Neural progenitor cell (in vitro differentiated cells): ENCODE results near the gene PPP2R3A. TPM values are rescaled to one million over a fixed set of nuclear protein-coding genes. Genes with fewer than 3 reads are reported as not detected.
A peak's percentile ranks its signal among the peaks of the same experiment; 100 is the strongest.

Source experiments
- DNase-seq: peaks from one replicate; pipeline ENCODE4 v3.0.0-alpha.2; 2016; ENCODE audit warnings: low spot score
- H2AFZ ChIP-seq: fragments of 200-600 bp; sonication (generic); replicated peaks from 2 replicates; pipeline ENCODE4 v1.6.1; 2016; ENCODE audit warnings: antibody characterized with exemption
- H3F3A ChIP-seq: fragments of 200-600 bp; sonication (generic); 2 replicates; pipeline ENCODE4 v1.6.1; 2016; ENCODE audit warnings: antibody characterized with exemption, low read depth
- H3K27ac ChIP-seq: fragments of 200-600 bp; sonication (generic); 2 replicates; pipeline ENCODE4 v1.5.1; 2016; ENCODE audit warnings: mild to moderate bottlenecking
- H3K27me3 ChIP-seq: fragments of 200-600 bp; sonication (generic); 2 replicates; pipeline ENCODE4 v1.6.1; 2016; ENCODE audit warnings: mild to moderate bottlenecking, moderate library complexity
- H3K36me3 ChIP-seq: fragments of 200-600 bp; sonication (generic); 2 replicates; pipeline ENCODE4 v1.5.1; 2016
- H3K4me1 ChIP-seq: fragments of 200-600 bp; sonication (generic); 2 replicates; pipeline ENCODE4 v1.6.1; 2016; ENCODE audit warnings: mixed run types
- H3K4me2 ChIP-seq: fragments of 200-600 bp; sonication (generic); 2 replicates; pipeline ENCODE4 v1.6.1; 2016
- H3K4me3 ChIP-seq: fragments of 200-600 bp; sonication (generic); 2 replicates; pipeline ENCODE4 v1.5.1; 2016
- H3K79me2 ChIP-seq: fragments of 200-600 bp; sonication (generic); 2 replicates; pipeline ENCODE4 v1.6.1; 2016; ENCODE audit warnings: low read depth
- H3K9ac ChIP-seq: fragments of 200-600 bp; sonication (generic); 2 replicates; pipeline ENCODE4 v1.6.1; 2016
- H3K9me3 ChIP-seq: fragments of 200-600 bp; sonication (generic); 2 replicates; pipeline ENCODE4 v1.5.1; 2016; ENCODE audit warnings: low read depth
- H4K20me1 ChIP-seq: fragments of 200-600 bp; sonication (generic); 2 replicates; pipeline ENCODE4 v1.6.1; 2016; ENCODE audit warnings: low read depth
- H3K27ac Mint-ChIP-seq: 3 replicates; pipeline ENCODE4 v1.8.0; 2021; ENCODE audit warnings: mixed read lengths
- H3K27me3 Mint-ChIP-seq: 2 replicates; pipeline ENCODE4 v1.8.0; 2022; ENCODE audit warnings: low read depth, mild to moderate bottlenecking, inconsistent platforms, moderate library complexity, mixed read lengths; ENCODE audit not compliant: insufficient read depth
- H3K36me3 Mint-ChIP-seq: 3 replicates; pipeline ENCODE4 v1.8.0; 2021; ENCODE audit warnings: mixed read lengths
- H3K4me1 Mint-ChIP-seq: 3 replicates; pipeline ENCODE4 v1.8.0; 2021; ENCODE audit warnings: mixed read lengths
- H3K4me3 Mint-ChIP-seq: 3 replicates; pipeline ENCODE4 v1.8.0; 2021; ENCODE audit warnings: mild to moderate bottlenecking, moderate library complexity, mixed read lengths
- H3K9me3 Mint-ChIP-seq: 3 replicates; pipeline ENCODE4 v1.8.0; 2020; ENCODE audit warnings: mixed read lengths
- EZH2 ChIP-seq: fragments of 200-600 bp; sonication (generic); IDR thresholded peaks from 2 replicates; pipeline ENCODE4 v1.6.1; 2017; ENCODE audit warnings: antibody characterized with exemption, mild to moderate bottlenecking, moderate library complexity
- EZH2phosphoT487 ChIP-seq: fragments of 200-600 bp; sonication (generic); IDR thresholded peaks from 2 replicates; pipeline ENCODE4 v1.6.1; 2017; ENCODE audit warnings: antibody characterized with exemption
- small RNA-seq: library from RNA; depleted of rRNA; stranded (forward); fragments of <200 nt; gene quantifications from one replicate; pipeline ENCODE3, GENCODE V24; 2015
- total RNA-seq: library from RNA; depleted of rRNA; stranded (reverse); fragments of >200 nt; gene quantifications from 2 replicates; pipeline ENCODE4 v1.2.3, GENCODE V29; 2015; ENCODE audit warnings: low replicate concordance
- TF ChIP-seq, protein P1 (sequence below): fragments of 200-600 bp; sonication (generic); IDR thresholded peaks from 2 replicates; pipeline ENCODE4 v1.5.1; 2017; ENCODE audit warnings: antibody characterized with exemption, mild to moderate bottlenecking

The PPP2R3A gene
- total RNA-seq, 1 donor from 2014 or later = 41.5 TPM

DNA sequence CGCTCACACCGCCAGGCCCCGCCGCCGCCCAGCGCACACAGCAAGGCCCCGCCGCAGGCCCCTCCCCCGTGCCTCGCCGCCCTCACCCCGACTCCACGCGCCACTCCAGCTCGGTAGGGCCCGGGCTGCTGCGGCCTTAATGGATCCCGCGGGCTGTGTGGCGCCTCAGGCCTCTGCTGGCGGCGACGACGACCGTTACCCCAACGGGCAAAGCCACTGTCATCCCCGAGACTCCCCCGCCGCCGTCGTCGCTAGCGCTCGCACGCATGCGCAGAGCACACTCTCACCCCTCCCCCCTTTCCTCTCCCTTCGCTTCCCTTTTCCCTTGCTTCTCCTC lies 230.5 kb downstream of the PPP2R3A start, which contains the start of gene MSL2:
Gene MSL2, minus strand, starts transcription at position 272 of the 337 bp plus-strand sequence. CDS start 1,222 bp downstream, outside the sequence.
- Histone ChIP-seq H3K36me3 (no peaks in the 10 kb centered on the region), H3K79me2 (peaks cover 57% of the 10 kb centered on the region), H3K4me2 (peak within 1 kb of the TSS; percentile 90), H3K9ac (peak within 1 kb of the TSS; percentile 76), H3K27me3 (no peaks in the 10 kb centered on the region), H3K27ac (peak within 1 kb of the TSS; percentile 99), H4K20me1 (peaks cover 42% of the 10 kb centered on the region), H2AFZ (peak within 1 kb of the TSS; percentile 89), H3K4me3 (peak within 1 kb of the TSS; percentile 87), H3F3A (peaks cover 39% of the 10 kb centered on the region), H3K4me1 (peaks cover 20% of the 10 kb centered on the region), H3K9me3 (peaks cover 5% of the 10 kb centered on the region)
- TF ChIP-seq, protein P1, sequence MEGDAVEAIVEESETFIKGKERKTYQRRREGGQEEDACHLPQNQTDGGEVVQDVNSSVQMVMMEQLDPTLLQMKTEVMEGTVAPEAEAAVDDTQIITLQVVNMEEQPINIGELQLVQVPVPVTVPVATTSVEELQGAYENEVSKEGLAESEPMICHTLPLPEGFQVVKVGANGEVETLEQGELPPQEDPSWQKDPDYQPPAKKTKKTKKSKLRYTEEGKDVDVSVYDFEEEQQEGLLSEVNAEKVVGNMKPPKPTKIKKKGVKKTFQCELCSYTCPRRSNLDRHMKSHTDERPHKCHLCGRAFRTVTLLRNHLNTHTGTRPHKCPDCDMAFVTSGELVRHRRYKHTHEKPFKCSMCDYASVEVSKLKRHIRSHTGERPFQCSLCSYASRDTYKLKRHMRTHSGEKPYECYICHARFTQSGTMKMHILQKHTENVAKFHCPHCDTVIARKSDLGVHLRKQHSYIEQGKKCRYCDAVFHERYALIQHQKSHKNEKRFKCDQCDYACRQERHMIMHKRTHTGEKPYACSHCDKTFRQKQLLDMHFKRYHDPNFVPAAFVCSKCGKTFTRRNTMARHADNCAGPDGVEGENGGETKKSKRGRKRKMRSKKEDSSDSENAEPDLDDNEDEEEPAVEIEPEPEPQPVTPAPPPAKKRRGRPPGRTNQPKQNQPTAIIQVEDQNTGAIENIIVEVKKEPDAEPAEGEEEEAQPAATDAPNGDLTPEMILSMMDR = no peak
- no peak for TF ChIP-seq EZH2
- TF ChIP-seq EZH2phosphoT487 = no peak
- Mint-ChIP-seq H3K27me3 (peaks cover 8% of the 10 kb centered on the region), H3K36me3 (peaks cover 11% of the 10 kb centered on the region), H3K4me1 (peaks cover 29% of the 10 kb centered on the region), H3K9me3 (peaks cover 11% of the 10 kb centered on the region), H3K4me3 (peak within 1 kb of the TSS; percentile 99), H3K27ac (peak within 1 kb of the TSS; percentile 99)
- DNase-seq = no peak

DNA sequence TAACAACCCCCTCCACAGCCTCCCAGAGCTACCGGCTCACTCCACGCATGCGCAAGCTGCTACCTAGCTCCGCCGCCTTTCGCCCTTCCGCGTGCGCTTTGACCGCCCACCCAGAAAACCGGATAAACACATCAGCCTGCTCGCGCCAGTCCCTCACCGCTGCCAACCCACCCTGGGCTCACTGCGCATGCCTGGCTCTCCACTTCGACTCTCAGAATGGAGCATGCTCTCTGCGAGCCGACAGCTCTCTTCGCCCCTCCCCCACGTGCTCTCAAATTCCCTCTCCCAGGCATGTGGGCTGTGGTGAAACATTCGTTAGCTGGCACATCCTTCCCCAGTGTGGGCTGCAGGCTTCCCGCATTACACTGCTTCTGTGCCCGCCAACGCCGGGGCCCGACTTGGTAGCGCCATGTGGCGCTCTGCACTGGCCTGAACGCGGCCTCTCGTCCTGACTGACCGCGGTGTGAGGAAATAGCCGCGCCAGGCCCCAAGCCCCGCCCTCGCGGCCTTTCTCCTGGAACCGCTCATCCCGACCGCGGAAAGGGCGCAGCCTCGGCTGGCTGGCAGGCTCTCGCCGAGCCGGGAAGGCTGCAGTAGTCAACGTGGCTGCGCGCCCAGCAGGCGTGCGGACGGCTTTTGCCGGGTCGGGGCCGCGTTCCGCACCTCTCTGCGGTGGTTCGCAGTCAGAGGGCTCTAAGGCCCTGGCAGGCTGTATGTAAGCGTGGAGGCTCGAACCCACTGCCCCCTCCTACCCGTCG lies 231.1 kb downstream of the PPP2R3A start:
- Histone ChIP-seq H2AFZ (peak overlapping the region; percentile 89), H3K9ac (peak overlapping the region; percentile 12), H3K9me3 (peaks cover 5% of the 10 kb centered on the region), H3K79me2 (peaks cover 52% of the 10 kb centered on the region), H4K20me1 (peaks cover 37% of the 10 kb centered on the region), H3F3A (peaks cover 39% of the 10 kb centered on the region), H3K36me3 (no peaks in the 10 kb centered on the region), H3K27ac (peak overlapping the region; percentile 99), H3K27me3 (no peaks in the 10 kb centered on the region), H3K4me2 (peak overlapping the region; percentile 90), H3K4me3 (peak overlapping the region; percentile 87), H3K4me1 (peaks cover 20% of the 10 kb centered on the region)
- peaks cover 8% of the 10 kb centered on the region for H3K27me3 Mint-ChIP-seq
- H3K27ac Mint-ChIP-seq = peak overlapping the region; percentile 99
- H3K4me1 Mint-ChIP-seq = peaks cover 28% of the 10 kb centered on the region
- peak; percentile 99 for DNase-seq
- peaks cover 11% of the 10 kb centered on the region for H3K36me3 Mint-ChIP-seq
- H3K4me3 Mint-ChIP-seq = peak overlapping the region; percentile 97
- H3K9me3 Mint-ChIP-seq = peaks cover 11% of the 10 kb centered on the region
- TF ChIP-seq, protein P1 = no peak
- TF ChIP-seq EZH2phosphoT487 (no peak), EZH2 (no peak)

DNA sequence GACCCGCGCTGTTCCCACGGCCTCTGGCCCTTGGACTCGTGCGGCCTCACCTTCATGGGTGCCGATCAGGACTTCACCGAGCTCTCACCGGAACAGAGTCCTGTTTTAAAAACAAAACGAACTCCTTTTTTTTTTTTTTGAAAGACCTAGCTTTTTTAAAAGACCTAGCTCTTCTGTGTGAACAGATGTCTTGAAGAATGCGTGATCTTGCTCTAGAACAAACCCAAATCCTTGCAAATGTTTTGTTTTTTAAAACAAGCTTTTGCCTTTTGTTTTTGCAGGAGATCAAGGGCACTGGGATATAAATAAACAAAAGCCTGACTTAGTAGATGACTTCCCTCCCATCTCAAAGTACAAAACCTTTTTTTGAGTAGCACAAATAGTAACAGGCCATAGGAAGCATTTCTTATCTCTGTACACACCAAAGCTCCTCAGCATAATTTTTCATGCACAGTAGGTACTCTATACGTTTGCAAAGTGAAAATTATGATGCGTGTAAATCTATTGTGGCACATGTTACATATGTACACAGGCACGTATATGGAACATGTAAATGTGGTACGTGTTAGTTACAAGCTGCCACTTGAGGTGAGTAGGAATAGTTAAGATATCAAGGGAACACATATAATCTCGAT lies 231.7 kb downstream of the PPP2R3A start:
- Histone ChIP-seq H3K9ac (peak overlapping the region; percentile 12), H3K4me2 (peak overlapping the region; percentile 90), H3K36me3 (no peaks in the 10 kb centered on the region), H2AFZ (peak overlapping the region; percentile 89), H3F3A (peaks cover 39% of the 10 kb centered on the region), H3K27me3 (no peaks in the 10 kb centered on the region), H3K79me2 (peaks cover 45% of the 10 kb centered on the region), H3K4me1 (peaks cover 19% of the 10 kb centered on the region), H3K4me3 (peak overlapping the region; percentile 87), H4K20me1 (peaks cover 30% of the 10 kb centered on the region), H3K9me3 (peaks cover 5% of the 10 kb centered on the region), H3K27ac (peak overlapping the region; percentile 99)
- no peak for DNase-seq
- peak overlapping the region; percentile 99 for H3K27ac Mint-ChIP-seq
- H3K36me3 Mint-ChIP-seq = peaks cover 11% of the 10 kb centered on the region
- peaks cover 11% of the 10 kb centered on the region for H3K9me3 Mint-ChIP-seq
- TF ChIP-seq EZH2phosphoT487 (no peak), EZH2 (no peak)
- TF ChIP-seq, protein P1 = no peak
- peaks cover 8% of the 10 kb centered on the region for H3K27me3 Mint-ChIP-seq
- H3K4me3 Mint-ChIP-seq = peak overlapping the region; percentile 97
- peaks cover 21% of the 10 kb centered on the region for H3K4me1 Mint-ChIP-seq

Small RNA genes lying within 50 kb of the gene (small RNA-seq; reads per million reads assigned to genes)
- not detected for gene AC092989.1

Other genes starting within 250 kb of the PPP2R3A start
- gene MSL2, start 230.6 kb downstream of the PPP2R3A start, total RNA-seq = 40.8 and 52.9 TPM in 2 replicates